ENCODE measurements around the gene EVPL. TPM values are rescaled to one million over a fixed set of nuclear protein-coding genes. Genes with fewer than 3 reads are reported as not detected.
"Not testable (repeated sequence)": the region's sequence is repeated elsewhere in the genome, so short reads cannot be mapped to it uniquely, and the experiment has no call there.

EVPL gene
- total RNA-seq, 1 donor from 2014 or later: 0.06 TPM

GRCh38 chr17:76048711-76049110 is 21.6 kb upstream of the EVPL start:
- no peak for DNase-seq (ENCODE audit: extremely low read depth, low read depth, low spot score)

- no peak for DNase-seq (ENCODE audit: extremely low read depth, low read depth, low spot score)
Measured at GRCh38 chr17:76048025-76048605, 21.0 kb upstream of the EVPL start.

GRCh38 chr17:76046064-76046463 is 19.0 kb upstream of the EVPL start:
- no peak for DNase-seq (ENCODE audit: extremely low read depth, low read depth, low spot score)

- DNase-seq (ENCODE audit: extremely low read depth, low read depth, low spot score): not testable (repeated sequence)
Measured at GRCh38 chr17:76044475-76045007, 17.4 kb upstream of the EVPL start.

- DNase-seq (ENCODE audit: extremely low read depth, low read depth, low spot score): not testable (repeated sequence)
Measured at GRCh38 chr17:76042868-76043267, 15.8 kb upstream of the EVPL start.

GRCh38 chr17:76040376-76040775 is 13.3 kb upstream of the EVPL start:
- DNase-seq (ENCODE audit: extremely low read depth, low read depth, low spot score): no peak

- DNase-seq (ENCODE audit: extremely low read depth, low read depth, low spot score): no peak
Measured at GRCh38 chr17:76039121-76039520, 12.0 kb upstream of the EVPL start.

- DNase-seq (ENCODE audit: extremely low read depth, low read depth, low spot score): no peak
Measured at GRCh38 chr17:76038050-76038449, 10.9 kb upstream of the EVPL start.

GRCh38 chr17:76036497-76037261 is 9.6 kb upstream of the EVPL start:
- no peak for DNase-seq (ENCODE audit: extremely low read depth, low read depth, low spot score)

GRCh38 chr17:76034428-76035350 is 7.6 kb upstream of the EVPL start:
- DNase-seq (ENCODE audit: extremely low read depth, low read depth, low spot score): no peak

GRCh38 chr17:76033139-76033538 is 6.0 kb upstream of the EVPL start:
- DNase-seq (ENCODE audit: extremely low read depth, low read depth, low spot score): no peak

- DNase-seq (ENCODE audit: extremely low read depth, low read depth, low spot score): no peak
Measured at GRCh38 chr17:76032780-76033108, 5.6 kb upstream of the EVPL start.

- no peak for DNase-seq (ENCODE audit: extremely low read depth, low read depth, low spot score)
Measured at GRCh38 chr17:76032073-76032779, 5.1 kb upstream of the EVPL start.

GRCh38 chr17:76026714-76027158 is 370 bp downstream of the EVPL start:
- no peak for DNase-seq (ENCODE audit: extremely low read depth, low read depth, low spot score)

GRCh38 chr17:76025294-76025693 is 1.8 kb downstream of the EVPL start:
- no peak for DNase-seq (ENCODE audit: extremely low read depth, low read depth, low spot score)

GRCh38 chr17:76024353-76024752 is 2.8 kb downstream of the EVPL start:
- no peak for DNase-seq (ENCODE audit: extremely low read depth, low read depth, low spot score)

GRCh38 chr17:76023900-76024237 is 3.2 kb downstream of the EVPL start:
- DNase-seq (ENCODE audit: extremely low read depth, low read depth, low spot score): no peak

- no peak for DNase-seq (ENCODE audit: extremely low read depth, low read depth, low spot score)
Measured at GRCh38 chr17:76022973-76023899, 3.9 kb downstream of the EVPL start.

GRCh38 chr17:76022285-76022684 is 4.8 kb downstream of the EVPL start:
- DNase-seq (ENCODE audit: extremely low read depth, low read depth, low spot score): no peak

Measured in glomerular endothelial cell (primary cell).